Activated T-cell treated with anti-CD3 and anti-CD28 coated beads, Interleukin-2, amount 50 U/mL, for 72 hours (primary cell): Measurements from ENCODE around the gene EPS15. TPM values are rescaled to one million over a fixed set of nuclear protein-coding genes. Genes with fewer than 3 reads are reported as not detected.
"Not testable (repeated sequence)": the region's sequence is repeated elsewhere in the genome, so short reads cannot be mapped to it uniquely, and the experiment has no call there.

Source experiments
- ATAC-seq, 2 donors: fragments of 150-1000 bp; cut with Tn5 transposase; replicated peaks in 1 of 2; 2 replicates each; pipeline ENCODE4 v1.10.0; 2021; ENCODE audit warnings: moderate library complexity in 2 of 2, mild to moderate bottlenecking in 1 of 2
- DNase-seq, 2 donors: peaks; one replicate each; pipeline ENCODE4 v3.0.0; 2021 to 2022; ENCODE audit warnings: mixed read lengths in 1 of 2
- H3K27ac Mint-ChIP-seq: one replicate; pipeline ENCODE4 v1.8.0; 2022; ENCODE audit warnings: mild to moderate bottlenecking, moderate library complexity, mixed read lengths
- H3K27me3 Mint-ChIP-seq: one replicate; pipeline ENCODE4 v1.8.0; 2022; ENCODE audit warnings: low read depth, mixed read lengths
- H3K36me3 Mint-ChIP-seq, 2 donors: one replicate each; pipeline ENCODE4 v1.8.0; 2022; ENCODE audit warnings: mixed read lengths in 2 of 2, mild to moderate bottlenecking in 1 of 2; ENCODE audit not compliant: insufficient read depth in 2 of 2
- H3K4me1 Mint-ChIP-seq: one replicate; pipeline ENCODE4 v1.8.0; 2022; ENCODE audit warnings: low read depth, mixed read lengths
- H3K4me3 Mint-ChIP-seq, 2 donors: one replicate each; pipeline ENCODE4 v1.8.0; 2022; ENCODE audit warnings: mild to moderate bottlenecking in 2 of 2, mixed read lengths in 2 of 2, moderate library complexity in 2 of 2
- H3K9me3 Mint-ChIP-seq, 2 donors: one replicate each; pipeline ENCODE4 v1.8.0; 2022; ENCODE audit warnings: mixed read lengths in 2 of 2
- total RNA-seq, 2 donors: library from RNA; stranded (reverse); gene quantifications; one replicate each; pipeline ENCODE4 v1.2.3, GENCODE V29; 2022

Gene EPS15
- total RNA-seq, 2 donors from 2014 or later, result 78.0 to 84.0 TPM

DNA sequence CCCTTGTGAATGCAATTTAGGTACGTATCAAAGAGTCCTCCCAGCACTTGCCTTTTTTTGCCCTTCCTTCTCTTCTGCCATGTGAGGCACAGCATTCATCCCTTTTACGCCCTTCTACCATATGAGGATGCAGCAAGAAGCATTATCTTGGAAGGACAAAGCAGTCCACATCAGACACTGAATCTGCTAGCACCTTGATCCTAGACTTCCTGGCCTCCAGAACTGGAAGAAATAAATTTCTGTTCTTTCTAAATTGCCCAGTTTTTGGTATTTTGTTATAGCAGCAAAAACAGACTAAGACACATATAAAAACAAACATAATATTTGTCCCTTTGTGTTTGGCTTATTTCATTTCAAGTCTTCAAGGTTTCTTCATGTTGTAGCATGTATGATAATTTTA, 20.1 kb downstream of the EPS15 start:
- Mint-ChIP-seq H3K9me3 (no peaks in the 10 kb centered on the region), H3K4me3 (no peak overlapping the region), H3K4me1 (peaks cover 51% of the 10 kb centered on the region), H3K27ac (peak overlapping the region; percentile 68), H3K36me3 (peaks cover 12% of the 10 kb centered on the region in 2 donors), H3K27me3 (no peaks in the 10 kb centered on the region)
- ATAC-seq, result no peak
- no peak for DNase-seq

DNA sequence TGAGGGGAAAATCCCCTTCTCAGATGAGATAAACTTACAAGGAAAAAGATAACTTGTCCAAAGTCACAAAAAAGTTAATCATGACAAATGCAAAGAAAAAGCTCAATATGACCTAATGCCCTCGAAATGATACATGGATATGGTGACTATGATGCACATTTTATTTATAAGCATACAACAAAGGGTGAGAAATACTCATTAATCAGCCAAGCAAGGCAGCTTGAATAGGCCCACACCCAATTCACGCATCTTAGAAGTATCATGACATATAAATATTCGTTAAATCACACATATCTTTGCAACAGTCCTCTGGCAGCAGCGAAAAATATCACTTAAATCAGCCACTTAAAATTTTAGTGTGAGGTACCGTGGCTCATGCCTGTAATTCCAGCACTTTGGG, 21.7 kb downstream of the EPS15 start:
- H3K4me1 Mint-ChIP-seq, result peaks cover 58% of the 10 kb centered on the region
- no peaks in the 10 kb centered on the region for H3K27me3 Mint-ChIP-seq
- DNase-seq, result no peak

GRCh38 chr1:51494138-51494830, 24.8 kb downstream of the EPS15 start:
- Mint-ChIP-seq H3K27me3 (no peaks in the 10 kb centered on the region), H3K36me3 (peaks cover 1 to 4% of the 10 kb centered on the region in 2 donors), H3K27ac (peak overlapping the region; percentile 17), H3K4me1 (peaks cover 45% of the 10 kb centered on the region), H3K9me3 (no peaks in the 10 kb centered on the region), H3K4me3 (no peak overlapping the region)
- DNase-seq (no peak), ATAC-seq (no peak)

More for the DNA sequence above, 21.7 kb downstream of the EPS15 start:
- no peak overlapping the region for H3K27ac Mint-ChIP-seq
- no peak overlapping the region for H3K4me3 Mint-ChIP-seq
- no peaks in the 10 kb centered on the region for H3K9me3 Mint-ChIP-seq
- H3K36me3 Mint-ChIP-seq, result peaks cover 9 to 12% of the 10 kb centered on the region in 2 donors
- ATAC-seq, result no peak

DNA sequence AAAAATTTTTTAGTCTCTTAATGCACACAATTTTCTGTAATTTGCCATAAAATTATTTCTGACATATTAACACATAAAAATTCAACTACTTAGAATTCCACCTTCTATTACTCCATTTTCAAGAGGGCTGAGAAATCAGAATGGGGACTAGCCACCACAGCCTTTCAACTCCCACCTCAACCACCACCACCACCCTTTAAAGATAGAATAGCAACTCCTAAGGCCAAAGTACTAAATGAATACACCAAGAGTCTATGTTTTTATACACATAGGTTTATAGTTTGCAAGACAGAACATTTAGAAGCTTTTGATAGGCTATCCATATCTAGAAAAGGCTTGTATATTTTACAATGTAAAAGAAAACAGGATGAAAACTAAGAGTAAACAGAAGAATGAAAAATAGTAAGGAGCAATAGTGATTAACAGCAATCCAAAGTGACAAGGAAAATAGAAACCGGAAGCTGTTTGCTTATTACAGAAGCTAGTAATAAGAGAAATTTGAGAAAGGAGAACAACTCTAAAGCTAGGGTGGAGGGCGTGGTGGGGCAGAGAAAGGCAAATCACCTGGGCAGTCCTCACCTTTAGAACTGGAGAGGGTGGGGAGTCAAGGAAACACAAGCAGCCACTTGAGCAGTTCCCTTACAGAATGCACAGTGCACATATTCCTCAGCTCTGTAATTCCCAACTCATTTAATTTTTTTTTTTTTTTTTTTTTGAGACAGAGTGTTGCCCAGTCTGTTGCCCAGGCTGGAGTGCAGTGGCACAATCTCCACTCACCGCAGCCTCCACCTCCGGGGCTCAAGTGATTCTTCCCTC, 27.7 kb downstream of the EPS15 start:
- peaks cover 35% of the 10 kb centered on the region for H3K4me1 Mint-ChIP-seq
- H3K4me3 Mint-ChIP-seq, result peak overlapping the region in 1 of 2 donors; percentile 39
- H3K9me3 Mint-ChIP-seq, result no peaks in the 10 kb centered on the region
- no peaks in the 10 kb centered on the region for H3K27me3 Mint-ChIP-seq
- peak overlapping the region; percentile 75 for H3K27ac Mint-ChIP-seq
- peaks cover 0 to 2% of the 10 kb centered on the region in 2 donors for H3K36me3 Mint-ChIP-seq
- DNase-seq, result no peak
- no peak for ATAC-seq

- DNase-seq (no peak), ATAC-seq (no peak)
- Mint-ChIP-seq H3K9me3 (no peaks in the 10 kb centered on the region), H3K4me1 (peaks cover 33% of the 10 kb centered on the region), H3K27ac (no peak overlapping the region), H3K4me3 (no peak overlapping the region), H3K27me3 (no peaks in the 10 kb centered on the region), H3K36me3 (peaks cover 0 to 2% of the 10 kb centered on the region in 2 donors)
Observed at GRCh38 chr1:51489472-51489871, 29.6 kb downstream of the EPS15 start.

DNA sequence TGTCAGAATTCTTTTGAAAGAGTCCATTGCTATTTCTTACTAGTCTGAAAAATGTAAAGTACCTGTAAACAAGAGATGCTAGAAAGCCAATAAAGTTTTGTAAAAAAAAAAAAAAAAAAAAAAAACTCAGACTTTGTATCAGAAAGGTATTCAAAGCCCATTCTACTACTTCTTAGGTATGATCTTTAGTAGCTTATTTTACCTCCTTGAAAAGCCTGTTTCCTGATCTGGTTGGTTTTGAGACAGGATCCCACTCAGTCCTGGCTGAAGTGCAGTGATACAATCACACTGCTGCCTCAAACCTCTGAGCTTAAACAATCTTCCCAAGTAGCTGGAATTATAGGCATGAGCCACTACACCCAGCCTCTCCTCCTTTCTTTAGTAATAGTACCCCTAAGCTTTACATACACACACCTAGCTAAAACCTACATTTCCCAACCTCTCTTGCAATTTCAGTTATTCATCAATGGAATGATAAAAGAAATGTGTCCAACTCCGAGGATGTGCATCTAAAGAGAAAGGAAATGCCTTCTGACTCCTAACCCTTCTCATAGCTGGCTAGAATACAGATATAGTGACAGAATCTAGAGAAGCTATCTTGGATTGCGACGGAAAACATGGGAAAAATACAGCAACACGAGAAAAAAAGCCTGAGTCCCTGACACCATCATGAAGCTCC, 30.6 kb downstream of the EPS15 start:
- Mint-ChIP-seq H3K9me3 (no peaks in the 10 kb centered on the region), H3K4me1 (peaks cover 25% of the 10 kb centered on the region), H3K27me3 (no peaks in the 10 kb centered on the region), H3K4me3 (no peak overlapping the region), H3K36me3 (no peaks in the 10 kb centered on the region), H3K27ac (no peak overlapping the region)
- DNase-seq (no peak), ATAC-seq (no peak)

DNA sequence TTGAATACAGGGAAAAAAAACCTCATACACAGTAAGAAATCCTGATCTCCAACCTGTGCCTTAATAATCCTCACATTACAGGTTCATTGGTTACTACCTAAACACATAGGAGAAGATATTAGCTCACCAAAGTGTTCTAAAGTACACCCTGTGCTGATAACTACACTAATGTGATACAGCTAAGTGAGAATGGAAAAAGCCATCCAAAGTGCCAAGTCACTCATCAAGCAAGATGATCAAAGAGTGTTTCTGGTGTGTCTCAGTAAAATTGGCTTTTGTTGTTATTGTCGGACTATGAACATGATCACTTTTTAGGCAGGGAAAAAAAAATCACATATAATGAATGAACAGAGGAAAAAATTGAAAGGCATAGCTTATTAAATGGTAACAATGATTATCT, 31.4 kb downstream of the EPS15 start:
- Mint-ChIP-seq H3K27me3 (no peaks in the 10 kb centered on the region), H3K27ac (no peak overlapping the region), H3K9me3 (no peaks in the 10 kb centered on the region), H3K4me3 (no peak overlapping the region), H3K4me1 (peaks cover 23% of the 10 kb centered on the region), H3K36me3 (no peaks in the 10 kb centered on the region)
- no peak for DNase-seq
- no peak for ATAC-seq

GRCh38 chr1:51484591-51484990, 34.5 kb downstream of the EPS15 start:
- H3K27ac Mint-ChIP-seq, result no peak overlapping the region
- H3K27me3 Mint-ChIP-seq, result no peaks in the 10 kb centered on the region
- peaks cover 5 to 11% of the 10 kb centered on the region in 2 donors for H3K36me3 Mint-ChIP-seq
- peaks cover 11% of the 10 kb centered on the region for H3K4me1 Mint-ChIP-seq
- H3K4me3 Mint-ChIP-seq, result no peak overlapping the region
- ATAC-seq (no peak), DNase-seq (no peak)
- peaks cover 0 to under 1% of the 10 kb centered on the region in 2 donors for H3K9me3 Mint-ChIP-seq

DNA sequence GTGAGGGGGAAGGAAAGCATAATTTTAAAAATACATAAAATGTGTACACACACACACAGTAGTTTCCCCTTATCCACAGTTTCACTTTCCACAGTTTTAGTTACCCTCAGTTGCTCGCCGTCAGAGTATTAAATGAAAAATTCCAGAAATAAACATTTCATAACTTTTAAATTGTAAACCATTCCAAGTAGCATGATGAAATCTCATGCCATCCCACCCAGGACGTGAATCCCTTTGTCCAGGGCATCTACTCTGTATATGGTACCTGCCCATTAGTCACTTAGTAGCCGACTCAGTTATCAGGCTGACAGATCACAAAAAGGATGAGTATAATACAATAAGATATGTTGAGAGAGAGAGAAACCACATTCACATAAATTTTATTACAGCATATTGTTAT, 36.2 kb downstream of the EPS15 start:
- Mint-ChIP-seq H3K36me3 (peaks cover 12 to 20% of the 10 kb centered on the region in 2 donors), H3K4me3 (no peak overlapping the region), H3K27me3 (no peaks in the 10 kb centered on the region), H3K27ac (no peak overlapping the region), H3K9me3 (peaks cover 4 to 5% of the 10 kb centered on the region in 2 donors), H3K4me1 (peaks cover 6% of the 10 kb centered on the region)
- DNase-seq (no peak), ATAC-seq (no peak)

DNA sequence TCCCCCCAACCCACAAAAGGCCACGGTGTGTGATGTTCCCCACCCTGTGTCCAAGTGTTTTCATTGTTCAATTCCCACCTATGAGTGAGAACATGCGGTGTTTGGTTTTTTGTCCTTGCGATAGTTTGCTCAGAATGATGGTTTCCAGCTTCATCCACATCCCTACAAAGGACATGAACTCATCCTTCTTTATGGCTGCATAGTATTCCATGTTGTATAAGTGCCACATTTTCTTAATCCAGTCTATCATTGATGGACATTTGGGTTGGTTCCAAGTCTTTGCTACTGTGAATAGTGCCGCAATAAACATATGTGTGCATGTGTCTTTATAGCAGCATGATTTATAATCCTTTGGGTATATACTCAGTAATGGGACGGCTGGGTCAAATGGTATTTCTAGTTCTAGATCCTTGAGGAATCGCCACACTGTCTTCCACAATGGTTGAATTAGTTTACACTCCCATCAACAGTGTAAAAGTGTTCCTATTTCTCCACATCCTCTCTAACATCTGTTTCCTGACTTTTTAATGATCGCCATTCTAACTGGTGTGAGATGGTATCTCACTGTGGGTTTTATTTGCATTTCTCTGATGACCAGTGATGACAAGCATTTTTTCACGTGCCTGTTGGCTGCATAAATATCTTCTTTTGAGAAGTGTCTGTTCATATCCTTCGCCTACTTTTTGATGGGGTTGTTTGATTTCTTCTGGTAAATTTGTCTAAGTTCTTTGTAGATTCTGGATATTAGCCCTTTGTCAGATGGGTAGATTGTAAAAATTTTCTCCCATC, 44.0 kb downstream of the EPS15 start:
- not testable (repeated sequence) for H3K27ac Mint-ChIP-seq, H3K4me1 Mint-ChIP-seq, H3K4me3 Mint-ChIP-seq, H3K27me3 Mint-ChIP-seq, DNase-seq, ATAC-seq
- H3K36me3 Mint-ChIP-seq, result peaks cover 12 to 19% of the 10 kb centered on the region in 2 donors
- peaks cover 8 to 15% of the 10 kb centered on the region in 2 donors for H3K9me3 Mint-ChIP-seq

- Mint-ChIP-seq H3K4me3 (no peak overlapping the region), H3K4me1 (peaks cover 10% of the 10 kb centered on the region), H3K36me3 (peaks cover 3 to 8% of the 10 kb centered on the region in 2 donors), H3K9me3 (peaks cover 4 to 10% of the 10 kb centered on the region in 2 donors), H3K27me3 (no peaks in the 10 kb centered on the region), H3K27ac (peak overlapping the region; percentile 38)
- ATAC-seq (no peak), DNase-seq (no peak)
Observed at GRCh38 chr1:51473331-51474115, 45.5 kb downstream of the EPS15 start.

- Mint-ChIP-seq H3K27ac (no peak overlapping the region), H3K4me1 (peaks cover 10% of the 10 kb centered on the region), H3K36me3 (peaks cover 2 to 8% of the 10 kb centered on the region in 2 donors), H3K9me3 (peaks cover 2 to 9% of the 10 kb centered on the region in 2 donors), H3K4me3 (no peak overlapping the region), H3K27me3 (no peaks in the 10 kb centered on the region)
- DNase-seq, result no peak
- ATAC-seq, result no peak
Observed at GRCh38 chr1:51472359-51472758, 46.7 kb downstream of the EPS15 start.
